H1 (cell line): ENCODE data around the gene CLEC2A. TPM values are rescaled to one million over a fixed set of nuclear protein-coding genes. Genes with fewer than 3 reads are reported as not detected.

Source experiments
- ASH2L ChIP-seq: fragments of 200-600, 300-600 bp; sonication (generic); IDR thresholded peaks from one replicate; pipeline ENCODE4 v1.7.1; 2017; ENCODE audit warnings: low read length
- BRCA1 ChIP-seq: IDR thresholded peaks from 2 replicates; pipeline ENCODE4 v1.6.1; 2012; ENCODE audit warnings: low read depth, low read length, improper control_type of control experiment
- CEBPB ChIP-seq: IDR thresholded peaks from 2 replicates; pipeline ENCODE4 v1.6.1; 2012; ENCODE audit warnings: low read depth, low read length
- E2F6 ChIP-seq: IDR thresholded peaks from 2 replicates; pipeline ENCODE4 v1.6.1; 2012; ENCODE audit warnings: inconsistent platforms
- EZH2 ChIP-seq: fragments of 200-600 bp; sonication (generic); IDR thresholded peaks from 2 replicates; pipeline ENCODE4 v1.7.1; 2012; ENCODE audit warnings: low read depth, mild to moderate bottlenecking, moderate library complexity, low read length, inconsistent platforms; ENCODE audit not compliant: severe bottlenecking
- SP4 ChIP-seq: IDR thresholded peaks from 2 replicates; pipeline ENCODE4 v1.6.1; 2012; ENCODE audit warnings: low read length, inconsistent platforms
- SUZ12 ChIP-seq: fragments of 200-600 bp; sonication (generic); IDR thresholded peaks from 2 replicates; pipeline ENCODE4 v1.6.1; 2012; ENCODE audit warnings: mild to moderate bottlenecking, inconsistent platforms, low read length, moderate library complexity, mixed read lengths
- polyA plus RNA-seq, 7 experiments: library from polyadenylated mRNA; depleted of rRNA in 3 of 7; stranded (reverse) in 5 of 7; unstranded in 2 of 7; fragments of >200 nt in 5 of 7; fragments of 200-250 nt in 2 of 7; gene quantifications; 1 replicate in 5 of 7; 2 replicates in 1 of 7; 4 replicates in 1 of 7; pipeline versions ENCODE4 v1.2.1 to v1.2.3, GENCODE V29; 2011 to 2013; ENCODE audit warnings: missing spikeins in 2 of 7, mixed read lengths in 2 of 7
- total RNA-seq: library from RNA; stranded (reverse); fragmentation: NEBNext Ultra II Directional; extraction: Animal tissue kit (Norgen Biotek cat#: 25700); gene quantifications from 2 replicates; pipeline ENCODE4 v1.2.1, GENCODE V29; 2021

CLEC2A gene
- total and polyA plus RNA-seq, 2 of the 8 experiments (the other 6 are each of a cell fraction or from before 2014, with no cell fraction given) = 0.63 to 3.7 TPM

GRCh38 chr12:9947674-9948073 is 15.5 kb upstream of the CLEC2A start (continued):
- TF ChIP-seq SUZ12 (no peak), SP4 (no peak), EZH2 (no peak), E2F6 (no peak), BRCA1 (no peak), ASH2L (no peak), CEBPB (no peak)
